ENCODE measurements around the gene KRT86.
"Not testable (repeated sequence)": the region's sequence is repeated elsewhere in the genome, so short reads cannot be mapped to it uniquely, and the experiment has no call there.

The KRT86 gene

GRCh38 chr12:52335598-52336262 is 61.3 kb downstream of the KRT86 start:
- H3K9ac ChIP-seq (ENCODE audit: low read length): no peak overlapping the region
- H3K4me3 ChIP-seq (ENCODE audit: low read length): no peak overlapping the region
- H3K36me3 ChIP-seq (ENCODE audit: control insufficient read depth, insufficient read depth, low read length): no peaks in the 10 kb centered on the region
- peaks cover 2% of the 10 kb centered on the region for H3K27me3 ChIP-seq (ENCODE audit: control insufficient read depth, insufficient read depth, low read length)
- H3K4me1 ChIP-seq (ENCODE audit: control insufficient read depth, insufficient read depth, low read length): peaks cover 12% of the 10 kb centered on the region
- no peaks in the 10 kb centered on the region for H3K9me3 ChIP-seq (ENCODE audit: control insufficient read depth, low read length)

DNA sequence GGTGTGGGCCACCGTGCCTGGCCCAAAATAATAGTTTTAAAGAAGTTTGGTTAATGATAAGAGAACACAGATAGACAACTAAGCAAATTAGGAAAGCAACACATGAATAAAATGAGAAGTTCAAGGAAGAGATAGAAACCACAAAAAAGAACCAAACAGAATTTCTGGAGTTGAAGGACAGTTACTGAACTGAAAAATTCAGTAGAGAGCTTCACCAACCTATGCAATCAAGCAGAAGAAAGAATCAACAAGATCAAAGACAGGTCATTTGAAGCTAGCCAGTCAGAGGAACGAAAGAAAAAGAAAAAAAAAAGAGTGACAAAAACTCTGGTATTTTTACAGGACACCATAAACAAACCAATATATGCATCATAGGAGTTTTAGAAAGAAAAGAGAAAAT is 62.2 kb downstream of the KRT86 start:
- H3K27me3 ChIP-seq (ENCODE audit: control insufficient read depth, insufficient read depth, low read length): peaks cover 2% of the 10 kb centered on the region
- H3K4me3 ChIP-seq (ENCODE audit: low read length): no peak overlapping the region
- H3K36me3 ChIP-seq (ENCODE audit: control insufficient read depth, insufficient read depth, low read length): no peaks in the 10 kb centered on the region
- peaks cover 12% of the 10 kb centered on the region for H3K4me1 ChIP-seq (ENCODE audit: control insufficient read depth, insufficient read depth, low read length)
- no peak overlapping the region for H3K9ac ChIP-seq (ENCODE audit: low read length)
- H3K9me3 ChIP-seq (ENCODE audit: control insufficient read depth, low read length): no peaks in the 10 kb centered on the region

DNA sequence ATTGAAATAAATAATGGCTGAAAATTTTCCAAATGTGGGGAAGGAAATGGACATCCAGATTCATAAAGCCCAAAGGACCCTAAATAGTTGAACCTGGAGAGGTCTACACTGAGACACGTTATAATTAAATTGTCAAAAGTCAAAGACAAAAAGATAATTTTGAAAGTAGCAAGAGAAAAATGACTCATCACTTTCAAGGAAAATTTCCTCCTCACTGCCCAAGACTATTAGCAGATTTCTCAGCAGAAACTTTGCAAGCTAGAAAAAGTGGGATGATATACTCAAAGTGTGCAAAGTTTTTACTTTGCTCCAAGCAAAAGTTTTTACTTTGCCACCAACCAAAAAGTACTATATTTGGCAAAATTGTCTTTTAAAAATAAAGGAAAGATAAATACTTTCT is 62.6 kb downstream of the KRT86 start:
- Histone ChIP-seq H3K36me3 (ENCODE audit: control insufficient read depth, insufficient read depth, low read length) (no peaks in the 10 kb centered on the region), H3K9ac (ENCODE audit: low read length) (no peak overlapping the region), H3K27me3 (ENCODE audit: control insufficient read depth, insufficient read depth, low read length) (peaks cover 3% of the 10 kb centered on the region), H3K4me3 (ENCODE audit: low read length) (no peak overlapping the region), H3K4me1 (ENCODE audit: control insufficient read depth, insufficient read depth, low read length) (peaks cover 12% of the 10 kb centered on the region), H3K9me3 (ENCODE audit: control insufficient read depth, low read length) (no peaks in the 10 kb centered on the region)

- Histone ChIP-seq H3K9ac (ENCODE audit: low read length) (no peak overlapping the region), H3K4me3 (ENCODE audit: low read length) (no peak overlapping the region), H3K4me1 (ENCODE audit: control insufficient read depth, insufficient read depth, low read length) (peaks cover 12% of the 10 kb centered on the region), H3K27me3 (ENCODE audit: control insufficient read depth, insufficient read depth, low read length) (peaks cover 4% of the 10 kb centered on the region), H3K9me3 (ENCODE audit: control insufficient read depth, low read length) (no peaks in the 10 kb centered on the region), H3K36me3 (ENCODE audit: control insufficient read depth, insufficient read depth, low read length) (no peaks in the 10 kb centered on the region)
Measured at GRCh38 chr12:52338241-52338960, 64.0 kb downstream of the KRT86 start.

- H3K36me3 ChIP-seq (ENCODE audit: control insufficient read depth, insufficient read depth, low read length): no peaks in the 10 kb centered on the region
- H3K4me3 ChIP-seq (ENCODE audit: low read length): no peak overlapping the region
- H3K27me3 ChIP-seq (ENCODE audit: control insufficient read depth, insufficient read depth, low read length): peaks cover 4% of the 10 kb centered on the region
- H3K9me3 ChIP-seq (ENCODE audit: control insufficient read depth, low read length): no peaks in the 10 kb centered on the region
- no peak overlapping the region for H3K9ac ChIP-seq (ENCODE audit: low read length)
- H3K4me1 ChIP-seq (ENCODE audit: control insufficient read depth, insufficient read depth, low read length): peaks cover 20% of the 10 kb centered on the region
Measured at GRCh38 chr12:52341066-52341580, 66.7 kb downstream of the KRT86 start.

GRCh38 chr12:52342781-52343490 is 68.5 kb downstream of the KRT86 start:
- H3K4me3 ChIP-seq (ENCODE audit: low read length): no peak overlapping the region
- peaks cover 4% of the 10 kb centered on the region for H3K27me3 ChIP-seq (ENCODE audit: control insufficient read depth, insufficient read depth, low read length)
- no peaks in the 10 kb centered on the region for H3K36me3 ChIP-seq (ENCODE audit: control insufficient read depth, insufficient read depth, low read length)
- H3K4me1 ChIP-seq (ENCODE audit: control insufficient read depth, insufficient read depth, low read length): peaks cover 35% of the 10 kb centered on the region
- no peaks in the 10 kb centered on the region for H3K9me3 ChIP-seq (ENCODE audit: control insufficient read depth, low read length)
- no peak overlapping the region for H3K9ac ChIP-seq (ENCODE audit: low read length)

GRCh38 chr12:52343550-52343949 is 69.1 kb downstream of the KRT86 start:
- Histone ChIP-seq H3K36me3 (ENCODE audit: control insufficient read depth, insufficient read depth, low read length) (no peaks in the 10 kb centered on the region), H3K27me3 (ENCODE audit: control insufficient read depth, insufficient read depth, low read length) (peaks cover 4% of the 10 kb centered on the region), H3K9ac (ENCODE audit: low read length) (no peak overlapping the region), H3K9me3 (ENCODE audit: control insufficient read depth, low read length) (no peaks in the 10 kb centered on the region), H3K4me1 (ENCODE audit: control insufficient read depth, insufficient read depth, low read length) (peaks cover 40% of the 10 kb centered on the region), H3K4me3 (ENCODE audit: low read length) (no peak overlapping the region)

- H3K9me3 ChIP-seq (ENCODE audit: control insufficient read depth, low read length): no peaks in the 10 kb centered on the region
- H3K9ac ChIP-seq (ENCODE audit: low read length): no peak overlapping the region
- H3K4me3 ChIP-seq (ENCODE audit: low read length): no peak overlapping the region
- H3K27me3 ChIP-seq (ENCODE audit: control insufficient read depth, insufficient read depth, low read length): peaks cover 4% of the 10 kb centered on the region
- H3K4me1 ChIP-seq (ENCODE audit: control insufficient read depth, insufficient read depth, low read length): peaks cover 40% of the 10 kb centered on the region
- no peaks in the 10 kb centered on the region for H3K36me3 ChIP-seq (ENCODE audit: control insufficient read depth, insufficient read depth, low read length)
Measured at GRCh38 chr12:52344111-52344510, 69.7 kb downstream of the KRT86 start.

- H3K9me3 ChIP-seq (ENCODE audit: control insufficient read depth, low read length); H3K36me3 ChIP-seq (ENCODE audit: control insufficient read depth, insufficient read depth, low read length); H3K9ac ChIP-seq (ENCODE audit: low read length); H3K27me3 ChIP-seq (ENCODE audit: control insufficient read depth, insufficient read depth, low read length); H3K4me3 ChIP-seq (ENCODE audit: low read length): not testable (repeated sequence)
- peaks cover 42% of the 10 kb centered on the region for H3K4me1 ChIP-seq (ENCODE audit: control insufficient read depth, insufficient read depth, low read length)
Measured at GRCh38 chr12:52345041-52345440, 70.6 kb downstream of the KRT86 start.

DNA sequence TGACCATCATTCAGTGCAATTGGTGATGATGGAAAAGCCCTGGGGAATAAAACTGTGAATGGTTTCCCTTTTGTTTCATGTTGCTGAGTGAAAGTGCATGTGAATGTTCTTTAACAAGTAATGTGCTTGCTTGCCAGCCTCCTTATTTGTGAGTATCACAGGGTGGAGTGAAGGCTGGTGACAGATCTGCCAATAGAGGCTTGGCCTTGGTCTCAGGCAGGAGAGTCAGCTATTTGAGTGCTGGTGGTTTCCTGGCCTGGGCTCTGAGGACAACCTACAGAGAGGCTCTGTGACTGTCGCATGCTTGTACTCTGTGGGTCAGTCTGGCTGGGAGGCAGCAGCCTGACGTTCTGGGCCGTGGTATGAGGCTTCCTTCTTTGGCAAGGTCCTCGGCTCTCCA is 72.1 kb downstream of the KRT86 start:
- Histone ChIP-seq H3K36me3 (ENCODE audit: control insufficient read depth, insufficient read depth, low read length) (no peaks in the 10 kb centered on the region), H3K9me3 (ENCODE audit: control insufficient read depth, low read length) (no peaks in the 10 kb centered on the region), H3K4me3 (ENCODE audit: low read length) (no peak overlapping the region), H3K9ac (ENCODE audit: low read length) (peak overlapping the region; percentile 47), H3K4me1 (ENCODE audit: control insufficient read depth, insufficient read depth, low read length) (peaks cover 57% of the 10 kb centered on the region), H3K27me3 (ENCODE audit: control insufficient read depth, insufficient read depth, low read length) (peaks cover 4% of the 10 kb centered on the region)

DNA sequence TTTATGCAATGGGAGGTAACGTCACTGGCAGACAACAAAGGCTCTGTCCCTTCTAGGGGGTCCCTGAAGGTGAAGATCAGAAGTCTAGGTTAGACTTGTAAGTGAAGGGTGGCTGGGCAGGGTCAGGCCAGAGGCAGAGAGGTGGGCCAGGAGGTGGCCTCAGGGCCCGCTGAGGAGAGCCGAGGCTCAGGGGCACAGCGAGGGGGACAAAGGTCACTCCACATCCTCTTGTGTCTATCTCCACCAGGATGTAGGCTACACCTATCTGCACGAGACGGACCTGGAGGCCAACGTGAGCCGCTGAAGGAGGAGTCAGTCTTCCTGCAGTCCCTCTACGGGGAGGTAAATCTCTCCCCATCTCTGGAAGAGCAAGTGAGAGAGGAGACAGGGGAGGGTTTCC is 72.6 kb downstream of the KRT86 start:
- Histone ChIP-seq H3K9me3 (ENCODE audit: control insufficient read depth, low read length) (no peaks in the 10 kb centered on the region), H3K27me3 (ENCODE audit: control insufficient read depth, insufficient read depth, low read length) (peaks cover 4% of the 10 kb centered on the region), H3K36me3 (ENCODE audit: control insufficient read depth, insufficient read depth, low read length) (no peaks in the 10 kb centered on the region), H3K4me1 (ENCODE audit: control insufficient read depth, insufficient read depth, low read length) (peaks cover 62% of the 10 kb centered on the region), H3K4me3 (ENCODE audit: low read length) (no peak overlapping the region), H3K9ac (ENCODE audit: low read length) (peak overlapping the region; percentile 47)

All from mucosa of stomach (tissue), 1 donor.